Eye (tissue), 1 donor: Measurements from ENCODE around the gene C2CD4B.
A peak's percentile ranks its signal among the peaks of the same experiment; 100 is the strongest.

ENCODE experiments used
- DNase-seq: peaks from one replicate; pipeline ENCODE4 v3.0.0-alpha.2; 2015

The C2CD4B gene

DNA sequence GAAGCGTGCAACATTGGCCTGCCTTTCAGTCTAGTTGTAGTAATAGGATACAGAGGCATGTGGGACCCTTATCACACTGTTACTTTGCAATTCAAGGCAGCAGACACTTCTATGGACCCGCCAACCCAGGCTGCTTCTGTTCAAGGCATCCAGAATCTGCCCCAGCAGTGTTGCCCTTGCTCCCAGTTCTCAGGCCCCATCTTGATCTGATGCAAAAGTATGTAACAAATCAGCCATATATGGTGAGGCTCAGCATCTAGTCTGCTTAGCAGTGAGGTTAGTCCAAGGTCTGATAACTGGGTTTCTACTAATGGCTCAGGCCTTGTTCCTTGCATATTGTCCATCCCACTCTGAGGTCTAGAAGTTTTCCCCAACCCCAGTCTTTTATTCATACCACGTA, 17.9 kb downstream of the C2CD4B start:
- DNase-seq = no peak

DNA sequence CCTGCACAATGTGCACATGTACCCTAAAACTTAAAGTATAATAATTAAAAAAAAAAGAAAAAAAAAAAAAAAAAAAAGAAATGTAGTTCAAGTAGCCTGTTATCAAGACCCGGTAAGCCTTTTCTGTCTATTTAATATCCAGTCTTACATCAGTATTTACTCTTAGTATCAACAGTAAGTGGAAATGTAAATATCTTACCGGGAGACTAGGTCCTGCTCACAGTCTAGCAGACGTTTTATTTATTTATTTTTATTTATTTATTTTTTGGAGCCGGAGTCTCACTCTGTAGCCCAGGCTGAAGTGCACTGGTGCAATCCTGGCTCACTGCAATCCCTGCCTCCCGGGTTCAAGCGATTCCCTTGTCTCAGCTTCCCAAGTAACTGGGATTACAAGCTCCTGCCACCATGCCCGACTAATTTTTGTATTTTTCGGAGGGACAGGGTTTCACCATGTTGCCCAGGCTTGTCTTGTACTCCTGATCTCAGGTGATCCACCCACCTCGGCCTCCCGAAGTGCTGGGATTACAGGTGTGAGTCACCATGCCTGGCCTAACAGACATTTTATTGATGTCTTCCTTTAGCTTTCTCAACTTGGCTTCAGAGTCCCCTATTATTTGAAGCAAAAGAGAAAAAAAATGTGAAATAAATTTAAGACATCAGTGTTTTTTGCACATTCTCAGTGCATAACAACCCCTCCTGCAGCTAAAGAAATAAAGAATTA, 19.9 kb downstream of the C2CD4B start:
- DNase-seq = no peak

GRCh38 chr15:62142736-62143135, 22.3 kb downstream of the C2CD4B start:
- DNase-seq = no peak

DNA sequence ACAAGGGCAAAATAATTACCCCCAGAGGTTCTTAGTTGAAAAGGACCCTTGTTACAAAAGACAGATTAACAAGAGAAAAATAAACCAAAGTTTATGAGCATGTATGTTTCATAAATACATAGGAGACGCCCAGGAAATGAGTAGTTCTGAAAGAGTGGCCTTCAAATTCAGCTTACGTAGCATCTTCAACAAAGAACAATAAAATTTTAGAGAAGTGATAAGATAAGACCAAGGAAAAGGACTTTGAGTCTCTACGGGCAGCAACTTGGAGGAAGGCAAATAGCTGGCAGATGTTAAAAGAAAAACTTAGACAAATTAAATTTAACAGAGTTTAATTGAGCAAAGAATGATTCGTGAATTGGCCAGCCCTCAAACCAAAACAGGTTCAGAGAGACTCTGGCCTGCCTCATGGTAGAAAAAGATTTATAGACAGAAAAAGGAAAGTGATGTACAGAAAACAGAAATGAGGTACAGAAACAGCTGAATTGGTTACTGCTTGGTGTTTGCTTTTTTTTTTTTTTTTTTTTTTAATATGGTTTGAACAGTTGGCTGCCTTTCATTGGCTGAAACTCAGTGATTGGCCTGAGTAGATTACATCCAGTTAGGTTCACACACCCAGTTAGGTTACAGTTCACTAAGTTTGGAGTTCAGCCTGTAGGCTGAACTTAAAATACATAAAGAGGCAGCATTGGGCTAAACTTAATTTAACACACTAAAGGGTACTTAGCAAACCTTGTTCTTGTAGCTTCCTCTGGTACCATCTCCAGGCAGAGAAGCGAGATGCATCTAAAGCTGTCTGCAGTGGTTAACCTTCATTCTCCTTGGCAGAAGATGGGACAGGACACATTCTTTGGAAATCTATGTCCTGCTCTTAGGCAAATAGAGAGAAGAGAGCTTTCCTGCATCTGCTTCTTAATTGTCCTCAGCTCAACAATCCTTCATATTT, 23.2 kb downstream of the C2CD4B start:
- DNase-seq = no peak

GRCh38 chr15:62141200-62141599, 23.9 kb downstream of the C2CD4B start:
- no peak for DNase-seq

DNA sequence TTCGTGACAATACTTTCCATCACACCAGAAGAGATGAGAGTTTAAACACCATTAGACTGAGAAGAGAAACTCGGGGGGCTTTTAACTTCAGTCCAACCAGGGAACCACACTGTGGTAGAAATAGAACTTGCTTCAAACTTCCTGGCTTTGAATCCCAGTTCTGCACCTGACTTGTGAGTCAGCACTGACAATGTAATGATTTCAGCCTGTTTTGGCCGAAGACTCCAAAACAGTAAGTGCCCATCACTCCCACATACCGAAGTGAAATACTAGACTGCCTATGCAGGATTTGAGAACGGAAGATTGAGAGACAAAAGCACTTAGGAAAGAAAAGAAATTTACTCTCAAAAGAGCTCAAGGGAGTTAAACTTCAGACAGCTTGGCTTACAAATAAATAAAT, 27.0 kb downstream of the C2CD4B start:
- no peak for DNase-seq

DNA sequence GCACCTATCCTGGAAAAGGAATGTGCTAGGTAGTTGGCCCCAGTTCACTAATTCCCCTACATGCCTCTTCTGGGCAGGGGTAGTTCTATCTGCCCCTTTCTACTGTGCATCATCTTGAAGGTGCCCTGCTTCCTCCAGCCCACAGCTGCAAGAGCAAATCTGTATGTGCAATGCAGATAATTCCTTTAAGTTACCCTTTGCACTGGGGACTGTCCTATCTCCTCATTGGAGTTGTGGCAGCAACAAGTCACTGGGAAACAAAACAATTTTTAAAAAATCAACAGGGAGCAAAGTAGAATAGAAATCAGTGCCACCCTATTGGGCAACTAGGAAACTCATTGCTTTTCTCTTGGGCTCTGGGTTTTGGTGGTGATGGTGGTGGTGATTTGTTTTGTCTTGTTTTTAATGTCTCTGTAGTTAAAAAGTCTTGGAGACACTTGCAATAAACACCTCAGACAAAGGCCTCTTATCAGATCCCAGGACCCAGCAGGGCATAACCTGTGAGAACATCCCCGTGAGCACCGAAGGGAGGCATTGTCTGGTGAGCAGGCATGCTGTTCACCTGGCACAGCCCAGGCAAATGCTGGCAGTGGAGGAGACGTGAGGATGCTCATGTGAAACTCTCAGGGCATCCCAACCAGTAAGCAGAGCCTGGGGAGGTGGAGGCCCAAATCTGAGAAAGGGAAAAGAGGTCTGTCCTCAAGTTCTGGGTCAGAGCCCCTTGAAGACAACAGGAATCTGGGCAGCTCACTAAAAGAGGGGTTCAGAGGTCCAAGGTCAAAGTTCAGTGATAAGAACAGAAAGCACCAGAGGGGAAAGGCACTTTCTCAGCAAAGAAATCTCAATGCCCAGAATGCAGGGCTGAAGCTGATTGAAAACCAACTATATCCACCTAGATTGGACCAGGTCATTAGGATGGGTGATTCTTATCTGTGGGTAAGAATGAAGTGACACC, 27.9 kb downstream of the C2CD4B start:
- DNase-seq = no peak

DNA sequence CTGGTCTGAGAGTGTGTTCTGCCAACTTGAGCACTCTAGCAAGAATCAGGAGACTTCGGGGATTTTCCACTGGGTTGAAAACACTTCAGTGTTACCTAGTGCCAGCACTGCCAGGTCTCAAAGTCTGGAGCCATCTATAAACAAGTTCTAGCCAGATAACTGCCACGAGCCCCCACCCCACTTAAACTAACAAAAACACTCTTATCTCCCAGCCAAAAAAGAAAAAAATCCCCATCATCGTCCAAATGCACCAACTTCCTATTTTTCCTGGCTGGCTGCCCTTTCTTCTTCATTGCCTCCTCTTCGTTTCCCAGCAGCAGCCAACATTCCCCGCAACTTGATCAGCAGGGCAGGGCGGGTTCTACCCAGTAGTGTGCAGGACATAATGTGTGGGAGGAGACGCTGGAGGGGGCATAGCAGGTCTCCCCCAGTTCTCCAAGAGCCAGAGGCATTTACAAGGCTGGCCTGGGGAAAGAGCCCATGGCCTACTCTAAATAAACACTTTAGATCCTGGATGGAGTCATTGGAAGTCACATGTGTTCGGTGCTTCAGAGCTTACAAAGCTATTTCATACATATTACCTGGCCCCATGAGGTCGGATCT, 29.5 kb downstream of the C2CD4B start:
- no peak for DNase-seq

- no peak for DNase-seq
These were observed 31.9 kb downstream of the C2CD4B start for GRCh38 chr15:62133141-62133540.

DNA sequence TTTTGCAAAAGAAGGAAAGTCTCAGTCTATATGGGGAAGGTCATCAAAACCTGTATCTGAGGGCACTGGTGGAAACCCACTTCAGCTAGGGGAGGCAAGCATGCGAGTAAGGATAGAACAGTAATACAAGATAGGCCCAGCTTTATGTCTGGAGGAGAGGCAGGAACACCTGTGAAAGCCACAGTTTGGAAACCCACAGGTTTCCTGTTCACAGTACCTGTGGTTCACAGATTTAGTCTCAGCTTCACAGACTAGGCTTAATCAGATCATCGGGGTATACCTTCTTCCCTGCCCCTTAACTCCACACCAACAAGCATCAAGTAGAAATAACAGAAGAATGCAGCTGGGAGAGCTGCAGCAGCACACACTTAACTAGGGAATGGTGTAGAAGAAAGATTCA, 36.2 kb downstream of the C2CD4B start:
- DNase-seq = no peak

- no peak for DNase-seq
These were observed 38.7 kb downstream of the C2CD4B start for GRCh38 chr15:62126364-62126763.

DNA sequence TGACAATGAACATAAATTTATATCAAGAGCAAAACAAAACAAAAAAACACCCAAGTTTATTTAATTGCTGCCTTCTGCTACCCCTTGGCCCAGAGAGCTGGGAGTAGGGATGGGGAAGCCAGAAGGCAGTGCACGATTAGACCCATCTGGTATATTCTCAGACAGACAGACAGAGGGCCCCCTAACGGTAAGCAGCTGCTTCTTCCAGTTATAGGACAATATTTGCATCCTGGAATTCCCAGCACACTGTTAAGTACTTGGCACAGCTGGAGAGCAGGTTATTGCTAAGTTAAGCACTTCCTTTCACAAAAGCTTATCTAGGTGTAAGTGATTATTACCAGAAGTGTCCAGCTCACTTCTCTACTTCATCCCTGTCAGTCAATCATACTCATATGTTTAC, 39.3 kb downstream of the C2CD4B start:
- no peak for DNase-seq

GRCh38 chr15:62124973-62125303, 40.1 kb downstream of the C2CD4B start:
- DNase-seq = no peak

- no peak for DNase-seq
These were observed 40.7 kb downstream of the C2CD4B start for GRCh38 chr15:62124176-62124972.

- DNase-seq = no peak
These were observed 42.8 kb downstream of the C2CD4B start for GRCh38 chr15:62122249-62122648.

- no peak for DNase-seq
These were observed 43.6 kb downstream of the C2CD4B start for GRCh38 chr15:62121273-62122015.

GRCh38 chr15:62120776-62121175, 44.3 kb downstream of the C2CD4B start:
- DNase-seq = no peak

DNA sequence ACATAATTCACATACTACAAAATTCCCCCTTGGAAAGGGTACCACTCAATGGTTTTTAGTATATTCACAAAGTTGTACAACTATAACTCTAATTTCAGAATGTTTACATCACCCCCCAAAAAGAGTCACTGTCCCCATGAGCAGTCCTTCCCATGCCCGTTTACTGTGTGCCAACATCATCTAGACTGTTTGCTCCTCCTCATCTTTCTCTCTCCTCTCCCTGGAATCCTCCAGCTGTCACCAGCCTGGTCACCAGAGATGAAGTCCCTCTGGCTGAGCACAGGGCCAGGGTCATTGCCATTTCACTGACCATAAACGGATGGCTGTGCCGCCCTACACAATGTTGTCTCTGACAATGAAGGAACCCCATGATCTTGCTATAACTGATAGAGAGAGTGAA, 45.2 kb downstream of the C2CD4B start:
- DNase-seq = no peak

- peak; percentile 18 for DNase-seq
These were observed 45.7 kb downstream of the C2CD4B start for GRCh38 chr15:62119227-62119864.

DNA sequence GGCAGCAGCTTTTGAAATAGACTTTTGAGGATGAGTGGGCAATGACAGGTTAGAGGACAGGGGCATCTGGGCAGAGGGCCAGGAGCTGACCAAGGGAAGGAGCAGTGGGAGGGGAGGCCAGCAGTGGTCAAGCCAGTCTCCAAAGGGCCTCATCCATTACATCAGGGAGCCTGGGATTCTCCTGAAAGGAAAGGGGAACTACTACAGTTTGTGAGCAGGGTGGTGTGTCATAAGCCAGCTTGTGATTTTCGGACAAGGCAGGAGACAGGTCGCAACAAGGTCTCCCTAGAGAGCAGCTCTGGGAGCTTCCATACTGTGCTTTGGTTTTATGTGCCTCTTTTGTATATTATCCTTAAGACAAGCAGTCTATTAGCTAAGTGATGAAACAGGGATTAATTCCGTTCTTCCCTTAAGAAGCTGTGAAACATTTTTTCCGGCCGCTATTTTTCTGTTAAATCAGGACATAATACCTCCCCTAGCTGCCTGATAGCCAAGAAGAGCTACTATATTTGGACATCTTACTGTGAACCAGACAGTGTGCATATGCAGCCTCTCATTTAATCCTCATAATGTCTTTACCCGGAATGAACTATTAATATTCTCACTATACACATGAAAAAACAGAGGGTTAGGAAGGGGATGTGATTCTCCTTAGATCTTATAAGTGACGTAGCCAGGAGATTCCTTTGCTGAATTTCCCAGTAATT, 46.4 kb downstream of the C2CD4B start:
- no peak for DNase-seq
